KOPT-K1 (cell line): ENCODE results near the gene RWDD1.
A peak's percentile ranks its signal among the peaks of the same experiment; 100 is the strongest.

ENCODE experiments used
- H3K27ac ChIP-seq: fragments of 200-600 bp; sonication (generic); 2 replicates; pipeline ENCODE4 v1.5.1; 2016; ENCODE audit warnings: antibody characterized with exemption, mild to moderate bottlenecking, low read depth, low read length; ENCODE audit not compliant: poor library complexity, severe bottlenecking
- H3K36me3 ChIP-seq: fragments of 200-600 bp; sonication (generic); 2 replicates; pipeline ENCODE4 v1.5.1; 2017; ENCODE audit warnings: antibody characterized with exemption, mild to moderate bottlenecking, low read length, moderate library complexity; ENCODE audit not compliant: insufficient read depth
- H3K9me3 ChIP-seq: fragments of 200-600 bp; sonication (generic); 2 replicates; pipeline ENCODE4 v1.5.1; 2017; ENCODE audit warnings: antibody characterized with exemption, low read length, mild to moderate bottlenecking; ENCODE audit not compliant: insufficient read depth, poor library complexity, severe bottlenecking

The RWDD1 gene

GRCh38 chr6:116615937-116616736 is 44.8 kb downstream of the RWDD1 start, which contains the start of gene RSPH4A:
TSS of gene RSPH4A (plus strand) at chr6:116616479. CDS start at chr6:116616624, 145 bp downstream.
- no peaks in the 10 kb centered on the region for H3K36me3 ChIP-seq
- peak within 1 kb of the TSS; percentile 1 for H3K27ac ChIP-seq
- no peaks in the 10 kb centered on the region for H3K9me3 ChIP-seq

- Histone ChIP-seq H3K27ac (no peak overlapping the region), H3K9me3 (no peaks in the 10 kb centered on the region)
Measured at GRCh38 chr6:116616737-116617053, 45.4 kb downstream of the RWDD1 start.

GRCh38 chr6:116624036-116624805 is 52.9 kb downstream of the RWDD1 start:
- H3K36me3 ChIP-seq = no peaks in the 10 kb centered on the region
- H3K27ac ChIP-seq = no peak overlapping the region

More at GRCh38 chr6:116616737-116617053, 45.4 kb downstream of the RWDD1 start:
- no peaks in the 10 kb centered on the region for H3K36me3 ChIP-seq

GRCh38 chr6:116625872-116626271 is 54.6 kb downstream of the RWDD1 start:
- no peaks in the 10 kb centered on the region for H3K36me3 ChIP-seq
- no peak overlapping the region for H3K27ac ChIP-seq
- no peaks in the 10 kb centered on the region for H3K9me3 ChIP-seq

More at GRCh38 chr6:116624036-116624805, 52.9 kb downstream of the RWDD1 start:
- no peaks in the 10 kb centered on the region for H3K9me3 ChIP-seq

GRCh38 chr6:116629563-116629981 is 58.3 kb downstream of the RWDD1 start:
- no peaks in the 10 kb centered on the region for H3K9me3 ChIP-seq
- H3K36me3 ChIP-seq = peaks cover 25% of the 10 kb centered on the region
- no peak overlapping the region for H3K27ac ChIP-seq

GRCh38 chr6:116631379-116631990 is 60.2 kb downstream of the RWDD1 start:
- Histone ChIP-seq H3K9me3 (no peaks in the 10 kb centered on the region), H3K27ac (no peak overlapping the region), H3K36me3 (peaks cover 36% of the 10 kb centered on the region)

GRCh38 chr6:116633685-116634084 is 62.4 kb downstream of the RWDD1 start:
- no peaks in the 10 kb centered on the region for H3K9me3 ChIP-seq

More at GRCh38 chr6:116633685-116634084, 62.4 kb downstream of the RWDD1 start:
- peaks cover 50% of the 10 kb centered on the region for H3K36me3 ChIP-seq
- no peak overlapping the region for H3K27ac ChIP-seq
